Astrocyte (in vitro differentiated cells and primary cell): Measurements from ENCODE around the gene KDM2B.

Source experiments
- EZH2 ChIP-seq: IDR thresholded peaks from 2 replicates; pipeline ENCODE4 v1.6.1; 2012; ENCODE audit warnings: mild to moderate bottlenecking, low read length, inconsistent platforms; ENCODE audit not compliant: insufficient read depth
- TF ChIP-seq, protein P1 (sequence below): IDR thresholded peaks from 2 replicates; pipeline ENCODE4 v1.5.1; 2011; ENCODE audit warnings: low read depth, mild to moderate bottlenecking, inconsistent platforms, low read length, moderate library complexity; ENCODE audit not compliant: insufficient read depth

- TF ChIP-seq, protein P1, sequence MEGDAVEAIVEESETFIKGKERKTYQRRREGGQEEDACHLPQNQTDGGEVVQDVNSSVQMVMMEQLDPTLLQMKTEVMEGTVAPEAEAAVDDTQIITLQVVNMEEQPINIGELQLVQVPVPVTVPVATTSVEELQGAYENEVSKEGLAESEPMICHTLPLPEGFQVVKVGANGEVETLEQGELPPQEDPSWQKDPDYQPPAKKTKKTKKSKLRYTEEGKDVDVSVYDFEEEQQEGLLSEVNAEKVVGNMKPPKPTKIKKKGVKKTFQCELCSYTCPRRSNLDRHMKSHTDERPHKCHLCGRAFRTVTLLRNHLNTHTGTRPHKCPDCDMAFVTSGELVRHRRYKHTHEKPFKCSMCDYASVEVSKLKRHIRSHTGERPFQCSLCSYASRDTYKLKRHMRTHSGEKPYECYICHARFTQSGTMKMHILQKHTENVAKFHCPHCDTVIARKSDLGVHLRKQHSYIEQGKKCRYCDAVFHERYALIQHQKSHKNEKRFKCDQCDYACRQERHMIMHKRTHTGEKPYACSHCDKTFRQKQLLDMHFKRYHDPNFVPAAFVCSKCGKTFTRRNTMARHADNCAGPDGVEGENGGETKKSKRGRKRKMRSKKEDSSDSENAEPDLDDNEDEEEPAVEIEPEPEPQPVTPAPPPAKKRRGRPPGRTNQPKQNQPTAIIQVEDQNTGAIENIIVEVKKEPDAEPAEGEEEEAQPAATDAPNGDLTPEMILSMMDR = no peak
- no peak for TF ChIP-seq EZH2
These were observed 65.2 kb downstream of the KDM2B start for GRCh38 chr12:121515615-121516014.
